Fibroblast of lung (primary cell): Measurements from ENCODE around the gene AGAP1.

Source experiments
- EZH2 ChIP-seq: IDR thresholded peaks from 2 replicates; pipeline ENCODE4 v1.5.1; 2012; ENCODE audit warnings: low read length, control low read depth, mild to moderate bottlenecking; ENCODE audit errors: missing control alignments
- TF ChIP-seq, protein P1 (sequence below), 2 donors: IDR thresholded peaks in 1 of 2; conservative IDR thresholded peaks in 1 of 2; 1 replicate in 1 of 2; 2 replicates in 1 of 2; pipeline ENCODE4 v1.5.1; 2011 to 2012; ENCODE audit warnings: low read length in 2 of 2, control low read depth in 1 of 2, inconsistent platforms in 1 of 2, low read depth in 1 of 2, mild to moderate bottlenecking in 1 of 2

DNA sequence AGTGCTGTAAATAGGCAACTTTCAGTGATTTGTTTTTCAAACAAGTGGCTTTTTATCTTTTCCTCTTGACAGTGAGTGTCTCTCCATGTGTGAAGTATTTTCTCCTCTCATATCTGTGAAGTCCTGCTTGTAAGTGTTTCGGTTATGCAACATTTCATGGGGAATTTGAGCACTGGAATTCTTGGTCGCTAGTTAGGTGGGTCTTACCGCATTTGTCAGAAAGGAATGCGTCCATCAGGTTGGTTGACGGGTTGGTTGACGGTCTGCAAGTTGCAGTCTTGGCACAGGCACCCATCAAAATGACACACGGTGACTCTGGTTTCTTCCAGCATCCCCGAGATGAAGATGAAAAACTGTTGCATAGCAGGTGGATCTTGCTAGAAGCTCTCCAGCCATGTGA is 109.8 kb downstream of the AGAP1 start:
- TF ChIP-seq, protein P1, sequence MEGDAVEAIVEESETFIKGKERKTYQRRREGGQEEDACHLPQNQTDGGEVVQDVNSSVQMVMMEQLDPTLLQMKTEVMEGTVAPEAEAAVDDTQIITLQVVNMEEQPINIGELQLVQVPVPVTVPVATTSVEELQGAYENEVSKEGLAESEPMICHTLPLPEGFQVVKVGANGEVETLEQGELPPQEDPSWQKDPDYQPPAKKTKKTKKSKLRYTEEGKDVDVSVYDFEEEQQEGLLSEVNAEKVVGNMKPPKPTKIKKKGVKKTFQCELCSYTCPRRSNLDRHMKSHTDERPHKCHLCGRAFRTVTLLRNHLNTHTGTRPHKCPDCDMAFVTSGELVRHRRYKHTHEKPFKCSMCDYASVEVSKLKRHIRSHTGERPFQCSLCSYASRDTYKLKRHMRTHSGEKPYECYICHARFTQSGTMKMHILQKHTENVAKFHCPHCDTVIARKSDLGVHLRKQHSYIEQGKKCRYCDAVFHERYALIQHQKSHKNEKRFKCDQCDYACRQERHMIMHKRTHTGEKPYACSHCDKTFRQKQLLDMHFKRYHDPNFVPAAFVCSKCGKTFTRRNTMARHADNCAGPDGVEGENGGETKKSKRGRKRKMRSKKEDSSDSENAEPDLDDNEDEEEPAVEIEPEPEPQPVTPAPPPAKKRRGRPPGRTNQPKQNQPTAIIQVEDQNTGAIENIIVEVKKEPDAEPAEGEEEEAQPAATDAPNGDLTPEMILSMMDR (conservative IDR thresholded peaks at IDR 0.05 in 1 of 2, IDR thresholded peaks at IDR 0.05 in 1 of 2; ENCODE audit: low read depth in 1 of 2, low read length in 2 of 2) = no peak
- no peak for TF ChIP-seq EZH2
